GM19043 (cell line): ENCODE data around the gene TMPRSS11D.
A peak's percentile ranks its signal among the peaks of the same experiment; 100 is the strongest.

ENCODE experiments used
- ATAC-seq: cut with Tn5 transposase; IDR thresholded peaks from one replicate; pipeline ENCODE4 v1.9.1; 2021; ENCODE audit warnings: low read depth; ENCODE audit not compliant: unreplicated experiment

Gene TMPRSS11D

GRCh38 chr4:67892253-67892652, 8.5 kb upstream of the TMPRSS11D start:
- no peak for ATAC-seq

GRCh38 chr4:67891645-67892044, 7.8 kb upstream of the TMPRSS11D start:
- ATAC-seq = no peak

GRCh38 chr4:67886281-67886680, 2.5 kb upstream of the TMPRSS11D start:
- no peak for ATAC-seq

- no peak for ATAC-seq
These were observed 2.0 kb upstream of the TMPRSS11D start for GRCh38 chr4:67885762-67886161.

DNA sequence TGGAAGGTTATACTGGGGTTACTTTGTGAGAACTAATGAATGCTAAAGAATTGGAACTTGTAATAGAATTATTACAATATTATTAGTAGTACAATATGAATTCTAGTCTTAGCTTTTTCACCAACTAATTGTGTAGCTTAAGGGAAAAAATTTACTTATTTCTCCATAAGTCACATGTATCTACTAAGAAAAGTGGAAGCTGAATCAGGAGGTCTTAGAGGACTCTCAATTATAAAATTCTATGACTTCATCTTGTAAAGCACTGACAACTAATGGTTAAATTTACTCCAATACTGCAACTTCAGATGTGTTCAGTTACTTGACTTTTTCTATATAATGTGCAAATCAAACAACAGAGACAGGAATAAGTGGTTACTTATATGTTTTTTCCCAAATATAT, 899 bp upstream of the TMPRSS11D start:
- ATAC-seq = no peak

DNA sequence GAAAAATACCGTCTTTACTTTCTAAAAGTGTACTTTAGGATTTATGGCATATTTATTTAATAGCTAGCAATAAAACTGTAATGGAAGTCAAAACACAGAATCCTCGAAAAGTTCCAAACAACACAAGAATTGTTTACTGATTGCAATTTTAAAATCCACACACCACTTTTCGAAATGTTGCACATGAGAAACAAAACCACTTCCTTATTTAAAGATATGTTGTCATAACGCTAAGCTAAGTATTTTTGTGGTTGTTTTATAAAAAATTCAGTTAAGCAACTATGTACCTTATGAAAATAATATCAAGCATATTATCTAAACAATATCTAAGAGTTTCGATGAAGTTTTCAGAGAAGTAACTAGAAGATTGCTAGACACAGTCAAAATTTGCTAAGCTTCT, 344 bp downstream of the TMPRSS11D start:
- ATAC-seq = no peak

DNA sequence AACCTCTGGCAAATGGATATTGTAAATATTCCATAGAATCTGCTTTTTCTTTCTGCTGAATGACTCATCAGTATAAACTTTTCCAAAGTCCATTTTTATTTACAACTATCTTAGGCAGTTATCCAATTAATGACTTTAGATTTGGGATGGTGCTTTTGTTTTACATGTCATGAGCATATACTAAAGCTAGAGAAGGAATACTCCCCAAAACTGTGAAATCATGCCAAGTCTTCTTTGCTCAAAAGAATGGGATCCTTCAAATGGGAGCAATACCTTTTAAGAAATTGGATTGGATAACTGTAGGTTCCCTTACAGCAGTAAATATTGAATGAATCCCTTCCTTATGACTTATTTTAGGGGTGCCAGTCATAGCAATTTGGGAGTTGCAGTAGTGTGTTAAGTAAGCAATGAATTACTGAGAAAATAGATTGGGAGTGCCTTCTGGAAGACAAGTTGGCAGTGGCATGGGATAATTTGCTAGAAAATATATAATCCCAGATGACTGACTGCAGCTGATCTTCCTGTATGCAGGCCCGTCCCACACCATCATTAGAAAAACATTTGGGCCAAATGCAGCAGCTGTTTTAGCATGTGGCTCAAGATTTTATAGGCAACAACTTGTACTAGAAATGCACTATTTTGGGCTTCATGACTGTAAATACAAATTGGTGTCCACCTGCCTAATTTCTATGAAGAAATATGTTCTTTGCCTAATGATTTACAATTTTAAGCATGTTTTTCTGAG, 2.8 kb downstream of the TMPRSS11D start:
- no peak for ATAC-seq

DNA sequence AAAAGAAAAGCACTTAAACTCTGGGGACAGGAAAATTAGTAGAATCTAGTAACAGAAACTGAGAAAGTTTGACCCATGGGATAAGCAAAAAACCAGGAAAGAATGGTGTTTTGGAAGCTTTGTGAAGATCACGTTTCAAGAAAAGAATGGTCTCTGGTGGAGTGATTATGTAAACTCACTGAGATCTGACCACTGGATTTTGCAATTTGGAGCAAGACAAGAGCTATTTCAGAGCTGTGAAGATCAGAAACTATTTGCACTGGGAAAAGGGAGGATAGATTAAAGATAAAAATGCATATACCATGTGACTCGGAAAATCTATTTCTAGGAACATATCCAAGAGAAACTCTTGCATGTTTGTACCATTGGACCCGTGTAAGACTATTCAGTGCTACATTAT, 4.3 kb downstream of the TMPRSS11D start:
- ATAC-seq = no peak

- no peak for ATAC-seq
These were observed 6.7 kb downstream of the TMPRSS11D start for GRCh38 chr4:67877086-67877485.

DNA sequence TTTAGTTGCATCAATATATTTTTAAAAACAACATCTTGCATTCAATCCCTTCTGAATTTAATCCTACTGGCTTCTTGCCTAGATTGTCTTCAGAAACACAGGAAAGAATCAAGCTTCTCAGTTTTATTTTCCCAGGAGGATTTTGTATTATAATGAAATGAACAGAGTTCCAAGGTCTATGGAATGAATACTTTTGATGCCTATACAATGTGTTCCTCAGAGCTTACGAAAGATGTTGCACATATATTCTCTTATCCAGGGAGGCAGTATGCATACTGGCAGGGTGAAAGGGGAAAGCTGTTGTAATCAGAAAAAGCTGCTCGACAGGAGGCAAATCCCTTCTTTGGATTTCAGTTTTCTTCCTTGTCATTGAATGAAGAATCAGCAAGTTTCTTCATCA, 8.8 kb downstream of the TMPRSS11D start:
- no peak for ATAC-seq

DNA sequence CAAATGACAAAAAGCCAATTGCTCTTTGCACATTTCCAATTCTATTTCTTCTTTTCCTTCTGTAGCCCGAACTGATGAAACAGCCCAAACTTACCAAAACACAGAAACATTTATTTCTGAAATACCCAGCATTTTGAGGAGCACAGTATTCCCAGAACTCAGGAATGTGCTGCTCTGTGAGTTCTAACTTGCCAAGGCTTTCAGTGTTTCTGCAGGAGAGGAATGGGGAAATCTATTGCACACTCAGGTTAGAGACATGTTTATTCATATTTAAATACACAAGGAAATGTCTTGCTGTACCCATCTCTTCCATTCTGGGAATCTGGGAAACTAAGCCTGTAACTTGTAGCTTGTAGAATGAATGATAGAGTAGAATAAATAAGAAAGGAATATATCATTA, 10.7 kb downstream of the TMPRSS11D start:
- ATAC-seq = no peak

- ATAC-seq = peak; percentile 93
These were observed 11.9 kb downstream of the TMPRSS11D start for GRCh38 chr4:67871867-67872266.

- no peak for ATAC-seq
These were observed 14.1 kb downstream of the TMPRSS11D start for GRCh38 chr4:67869580-67870190.

DNA sequence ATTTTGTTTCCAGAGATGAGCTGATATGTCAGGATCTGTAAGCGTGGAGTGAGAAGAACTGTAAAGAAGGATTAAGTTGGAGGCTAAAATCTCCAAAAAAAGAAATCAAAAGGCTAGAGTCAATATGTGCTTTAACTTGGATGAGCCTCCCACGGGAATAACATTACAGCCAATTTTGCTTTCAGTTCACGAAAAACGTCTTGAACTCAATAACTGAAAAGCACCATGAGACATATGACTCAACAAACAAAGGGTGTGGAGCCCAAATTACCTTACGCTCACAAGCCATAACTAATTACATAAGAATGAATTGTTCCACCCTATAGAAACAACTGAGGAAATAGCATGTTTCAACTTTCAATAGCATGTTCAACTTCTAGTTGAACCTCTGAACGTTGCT, 22.3 kb downstream of the TMPRSS11D start:
- no peak for ATAC-seq

DNA sequence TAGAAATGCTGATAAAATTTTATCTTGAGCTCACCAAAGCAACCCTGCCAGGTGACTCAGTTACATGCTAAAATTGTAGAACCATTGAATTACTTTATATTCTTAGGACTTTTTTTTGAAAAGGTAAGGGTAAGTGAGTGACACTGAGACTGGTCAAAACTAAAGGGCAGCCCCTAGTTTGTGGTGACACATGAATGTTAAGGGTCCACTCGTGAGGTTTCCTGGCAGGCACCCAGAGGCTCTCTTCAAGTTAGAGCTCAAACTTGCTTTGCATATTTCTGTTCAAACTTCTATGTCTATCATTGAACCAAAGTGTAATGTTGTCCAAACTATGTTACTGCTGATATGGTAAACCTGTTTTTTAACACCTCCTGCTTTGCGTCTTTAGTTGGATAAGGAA, 30.5 kb downstream of the TMPRSS11D start:
- ATAC-seq = no peak

DNA sequence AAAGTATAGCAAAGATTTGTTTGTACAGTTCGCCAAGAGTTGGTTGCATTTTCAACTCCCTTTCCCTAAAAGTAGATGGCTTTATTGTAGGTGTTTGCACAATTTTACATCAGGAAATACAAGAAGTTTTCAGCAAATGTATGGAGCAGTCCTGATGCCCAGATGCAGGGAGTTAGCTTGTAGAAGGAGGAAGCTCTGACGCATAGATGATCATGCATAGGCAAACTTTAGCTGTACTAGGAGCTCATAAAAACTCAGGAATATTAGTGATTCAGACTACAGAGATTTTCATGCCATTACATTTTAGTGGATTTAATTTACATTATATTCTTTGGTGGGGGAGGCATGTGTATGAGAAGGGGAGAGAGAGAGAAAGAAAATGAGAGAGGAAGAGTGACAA, 62.9 kb downstream of the TMPRSS11D start:
- no peak for ATAC-seq

- no peak for ATAC-seq
These were observed 73.8 kb downstream of the TMPRSS11D start for GRCh38 chr4:67810011-67810410.

DNA sequence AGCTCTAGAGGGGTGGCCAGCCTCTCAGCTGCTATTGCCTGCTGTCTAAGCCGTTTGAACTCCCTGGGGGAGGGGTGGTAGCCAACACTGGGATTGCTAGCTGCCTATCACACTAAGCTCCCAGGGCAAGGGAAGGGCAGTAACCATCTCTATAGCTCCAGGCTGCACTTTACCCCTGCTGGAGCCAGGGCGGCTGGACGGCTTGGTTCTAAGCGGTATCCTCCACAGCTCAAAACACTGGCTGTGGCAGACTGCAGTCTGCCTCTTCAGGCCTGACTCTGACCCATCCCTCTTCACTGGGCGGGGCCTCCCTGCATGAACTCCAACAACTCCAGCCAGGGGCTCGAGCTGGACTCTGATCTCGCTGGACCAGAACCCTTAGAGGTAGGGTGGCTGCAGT, 74.3 kb downstream of the TMPRSS11D start:
- ATAC-seq = no peak

- ATAC-seq = no peak
These were observed 87.0 kb downstream of the TMPRSS11D start for GRCh38 chr4:67796810-67797209.

- ATAC-seq = no peak
These were observed 93.1 kb downstream of the TMPRSS11D start for GRCh38 chr4:67790721-67791120.

DNA sequence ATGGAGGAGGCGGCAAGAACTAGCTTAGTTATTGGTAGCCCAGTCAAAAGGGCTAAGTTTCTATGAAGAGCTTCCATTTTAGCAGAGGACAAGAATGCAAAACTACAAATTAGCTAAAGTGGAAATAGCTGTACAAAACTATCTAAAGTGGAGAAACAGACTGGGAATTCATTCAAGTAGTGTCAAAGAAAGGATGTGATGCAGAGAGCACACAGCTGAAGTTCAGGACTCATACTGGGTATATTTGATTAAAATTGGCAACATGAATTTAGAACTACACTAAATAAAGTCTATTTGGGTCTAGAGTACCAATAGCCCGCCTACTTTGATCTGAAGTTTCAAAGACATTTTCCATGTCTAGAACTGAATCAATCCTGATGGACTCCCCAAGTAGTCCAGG, 96.5 kb downstream of the TMPRSS11D start:
- ATAC-seq = no peak

DNA sequence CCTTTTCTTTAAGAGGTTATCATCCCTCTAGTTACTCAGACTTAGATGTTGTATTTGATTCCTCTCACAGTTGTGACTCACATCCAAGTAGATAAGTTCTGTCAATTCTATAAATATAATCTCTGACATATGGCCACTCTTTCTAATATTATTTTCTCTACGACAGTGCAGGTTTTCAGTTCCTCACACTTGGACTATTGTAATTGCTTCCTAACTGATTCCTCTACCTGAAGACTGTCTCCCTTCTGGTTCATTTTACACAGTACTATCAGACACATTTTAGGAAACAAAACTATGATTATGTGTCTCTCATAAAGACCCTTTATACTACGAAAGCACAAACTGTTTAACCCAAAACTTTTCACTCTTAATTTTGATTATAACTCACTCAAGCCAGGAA, 98.3 kb downstream of the TMPRSS11D start:
- ATAC-seq = no peak
